ENCODE measurements around the gene STXBP5.
A peak's percentile ranks its signal among the peaks of the same experiment; 100 is the strongest.
"Not testable (repeated sequence)": the region's sequence is repeated elsewhere in the genome, so short reads cannot be mapped to it uniquely, and the experiment has no call there.

The STXBP5 gene

GRCh38 chr6:147366290-147366689, 162.1 kb downstream of the STXBP5 start:
- no peak overlapping the region for H3K56ac ChIP-seq (ENCODE audit: low read length)
- H3K23ac ChIP-seq (ENCODE audit: low read length) = no peak overlapping the region
- H3K9ac ChIP-seq (ENCODE audit: low read length) = no peak overlapping the region
- no peak overlapping the region for H4K8ac ChIP-seq (ENCODE audit: low read depth, low read length)
- H3K27me3 ChIP-seq (ENCODE audit: insufficient read depth, low read length, poor library complexity) = no peaks in the 10 kb centered on the region
- no peak overlapping the region for H3K18ac ChIP-seq (ENCODE audit: low read length)
- no peak overlapping the region for H2AK5ac ChIP-seq (ENCODE audit: low read length)
- H3K4me1 ChIP-seq (ENCODE audit: control insufficient read depth, low read depth, low read length) = no peaks in the 10 kb centered on the region
- H3K36me3 ChIP-seq (ENCODE audit: control insufficient read depth, insufficient read depth, low read length) = no peaks in the 10 kb centered on the region
- H3K4ac ChIP-seq (ENCODE audit: low read depth, low read length) = no peak overlapping the region
- H2BK15ac ChIP-seq (replicated peaks; ENCODE audit: low read depth) = no peak overlapping the region
- H3K27ac ChIP-seq (ENCODE audit: low read depth, low read length) = no peak overlapping the region
- no peak overlapping the region for H3K4me3 ChIP-seq (ENCODE audit: low read length)
- no peak overlapping the region for H4K5ac ChIP-seq (ENCODE audit: low read length)
- no peak overlapping the region for H2BK120ac ChIP-seq (ENCODE audit: low read depth, low read length)
- H3K79me1 ChIP-seq (ENCODE audit: low read length) = no peaks in the 10 kb centered on the region
- H3K79me2 ChIP-seq (ENCODE audit: control insufficient read depth, insufficient read depth, low read length) = no peaks in the 10 kb centered on the region
- peak; percentile 27 for DNase-seq
- H3K4me2 ChIP-seq (ENCODE audit: low read length) = no peak overlapping the region
- no peak overlapping the region for H2BK5ac ChIP-seq (ENCODE audit: low read length)

- H2AK5ac ChIP-seq (ENCODE audit: low read length) = no peak overlapping the region
- no peak overlapping the region for H2BK120ac ChIP-seq (ENCODE audit: low read depth, low read length)
- H3K4me3 ChIP-seq (ENCODE audit: low read length) = no peak overlapping the region
- no peaks in the 10 kb centered on the region for H3K4me1 ChIP-seq (ENCODE audit: control insufficient read depth, low read depth, low read length)
- H4K8ac ChIP-seq (ENCODE audit: low read depth, low read length) = no peak overlapping the region
- H3K23ac ChIP-seq (ENCODE audit: low read length) = no peak overlapping the region
- no peak overlapping the region for H3K4me2 ChIP-seq (ENCODE audit: low read length)
- no peaks in the 10 kb centered on the region for H3K79me2 ChIP-seq (ENCODE audit: control insufficient read depth, insufficient read depth, low read length)
- no peak for DNase-seq
- no peaks in the 10 kb centered on the region for H3K27me3 ChIP-seq (ENCODE audit: insufficient read depth, low read length, poor library complexity)
- no peak overlapping the region for H2BK15ac ChIP-seq (replicated peaks; ENCODE audit: low read depth)
- no peaks in the 10 kb centered on the region for H3K79me1 ChIP-seq (ENCODE audit: low read length)
- no peak overlapping the region for H3K4ac ChIP-seq (ENCODE audit: low read depth, low read length)
- H3K9ac ChIP-seq (ENCODE audit: low read length) = no peak overlapping the region
- H2BK5ac ChIP-seq (ENCODE audit: low read length) = no peak overlapping the region
- H4K5ac ChIP-seq (ENCODE audit: low read length) = no peak overlapping the region
- H3K27ac ChIP-seq (ENCODE audit: low read depth, low read length) = no peak overlapping the region
- no peak overlapping the region for H3K18ac ChIP-seq (ENCODE audit: low read length)
- no peaks in the 10 kb centered on the region for H3K36me3 ChIP-seq (ENCODE audit: control insufficient read depth, insufficient read depth, low read length)
- H3K56ac ChIP-seq (ENCODE audit: low read length) = no peak overlapping the region
Observed at GRCh38 chr6:147371325-147371724, 167.1 kb downstream of the STXBP5 start.

GRCh38 chr6:147372806-147373205, 168.6 kb downstream of the STXBP5 start:
- no peak for DNase-seq
- WGBS (ENCODE audit: extremely low coverage, insufficient coverage, low lambda C conversion rate) = no CpG with 5 or more reads among the region's 1 CpG
- H3K27me3 ChIP-seq (ENCODE audit: insufficient read depth, low read length, poor library complexity) = no peaks in the 10 kb centered on the region
- H3K4me3 ChIP-seq (ENCODE audit: low read length) = no peak overlapping the region
- H2BK120ac ChIP-seq (ENCODE audit: low read depth, low read length) = no peak overlapping the region
- no peaks in the 10 kb centered on the region for H3K4me1 ChIP-seq (ENCODE audit: control insufficient read depth, low read depth, low read length)
- no peaks in the 10 kb centered on the region for H3K79me1 ChIP-seq (ENCODE audit: low read length)
- H4K8ac ChIP-seq (ENCODE audit: low read depth, low read length) = no peak overlapping the region
- no peak overlapping the region for H3K4me2 ChIP-seq (ENCODE audit: low read length)
- H3K4ac ChIP-seq (ENCODE audit: low read depth, low read length) = no peak overlapping the region
- H3K36me3 ChIP-seq (ENCODE audit: control insufficient read depth, insufficient read depth, low read length) = no peaks in the 10 kb centered on the region
- no peak overlapping the region for H3K18ac ChIP-seq (ENCODE audit: low read length)
- H3K79me2 ChIP-seq (ENCODE audit: control insufficient read depth, insufficient read depth, low read length) = no peaks in the 10 kb centered on the region
- no peak overlapping the region for H3K27ac ChIP-seq (ENCODE audit: low read depth, low read length)
- no peak overlapping the region for H4K5ac ChIP-seq (ENCODE audit: low read length)
- no peak overlapping the region for H2BK15ac ChIP-seq (replicated peaks; ENCODE audit: low read depth)
- H3K56ac ChIP-seq (ENCODE audit: low read length) = no peak overlapping the region
- no peak overlapping the region for H3K9ac ChIP-seq (ENCODE audit: low read length)
- H2BK5ac ChIP-seq (ENCODE audit: low read length) = no peak overlapping the region
- H3K23ac ChIP-seq (ENCODE audit: low read length) = no peak overlapping the region
- no peak overlapping the region for H2AK5ac ChIP-seq (ENCODE audit: low read length)

GRCh38 chr6:147378819-147379218, 174.6 kb downstream of the STXBP5 start:
- H4K5ac ChIP-seq (ENCODE audit: low read length) = no peak overlapping the region
- H3K27ac ChIP-seq (ENCODE audit: low read depth, low read length) = no peak overlapping the region
- H3K9ac ChIP-seq (ENCODE audit: low read length) = no peak overlapping the region
- WGBS (ENCODE audit: extremely low coverage, insufficient coverage, low lambda C conversion rate) = no CpG with 5 or more reads among the region's 1 CpG
- H3K36me3 ChIP-seq (ENCODE audit: control insufficient read depth, insufficient read depth, low read length) = no peaks in the 10 kb centered on the region
- H3K79me1 ChIP-seq (ENCODE audit: low read length) = no peaks in the 10 kb centered on the region
- H3K4me1 ChIP-seq (ENCODE audit: control insufficient read depth, low read depth, low read length) = no peaks in the 10 kb centered on the region
- no peak overlapping the region for H2BK15ac ChIP-seq (replicated peaks; ENCODE audit: low read depth)
- no peak overlapping the region for H2BK120ac ChIP-seq (ENCODE audit: low read depth, low read length)
- no peak overlapping the region for H4K8ac ChIP-seq (ENCODE audit: low read depth, low read length)
- no peak overlapping the region for H3K4ac ChIP-seq (ENCODE audit: low read depth, low read length)
- H3K27me3 ChIP-seq (ENCODE audit: insufficient read depth, low read length, poor library complexity) = no peaks in the 10 kb centered on the region
- H2AK5ac ChIP-seq (ENCODE audit: low read length) = no peak overlapping the region
- no peak overlapping the region for H3K23ac ChIP-seq (ENCODE audit: low read length)
- no peak for DNase-seq
- no peak overlapping the region for H3K4me3 ChIP-seq (ENCODE audit: low read length)
- no peak overlapping the region for H2BK5ac ChIP-seq (ENCODE audit: low read length)
- no peak overlapping the region for H3K4me2 ChIP-seq (ENCODE audit: low read length)
- no peaks in the 10 kb centered on the region for H3K79me2 ChIP-seq (ENCODE audit: control insufficient read depth, insufficient read depth, low read length)
- no peak overlapping the region for H3K56ac ChIP-seq (ENCODE audit: low read length)
- H3K18ac ChIP-seq (ENCODE audit: low read length) = no peak overlapping the region

- no CpG with 5 or more reads among the region's 3 CpGs for WGBS (ENCODE audit: extremely low coverage, insufficient coverage, low lambda C conversion rate)
- not testable (repeated sequence) for H2BK120ac ChIP-seq (ENCODE audit: low read depth, low read length); H2BK5ac ChIP-seq (ENCODE audit: low read length)
Observed at GRCh38 chr6:147380841-147381240, 176.6 kb downstream of the STXBP5 start.

GRCh38 chr6:147381712-147382111, 177.5 kb downstream of the STXBP5 start:
- Histone ChIP-seq H3K79me1 (ENCODE audit: low read length) (no peaks in the 10 kb centered on the region), H3K56ac (ENCODE audit: low read length) (no peak overlapping the region), H3K18ac (ENCODE audit: low read length) (no peak overlapping the region), H3K36me3 (ENCODE audit: control insufficient read depth, insufficient read depth, low read length) (no peaks in the 10 kb centered on the region), H3K4ac (ENCODE audit: low read depth, low read length) (no peak overlapping the region), H3K4me3 (ENCODE audit: low read length) (no peak overlapping the region), H3K23ac (ENCODE audit: low read length) (no peak overlapping the region), H2BK120ac (ENCODE audit: low read depth, low read length) (no peak overlapping the region), H3K27ac (ENCODE audit: low read depth, low read length) (no peak overlapping the region), H3K4me2 (ENCODE audit: low read length) (no peak overlapping the region), H3K79me2 (ENCODE audit: control insufficient read depth, insufficient read depth, low read length) (no peaks in the 10 kb centered on the region), H2BK5ac (ENCODE audit: low read length) (no peak overlapping the region), H2BK15ac (replicated peaks; ENCODE audit: low read depth) (no peak overlapping the region), H4K5ac (ENCODE audit: low read length) (no peak overlapping the region), H2AK5ac (ENCODE audit: low read length) (no peak overlapping the region), H3K4me1 (ENCODE audit: control insufficient read depth, low read depth, low read length) (no peaks in the 10 kb centered on the region), H3K9ac (ENCODE audit: low read length) (no peak overlapping the region), H3K27me3 (ENCODE audit: insufficient read depth, low read length, poor library complexity) (no peaks in the 10 kb centered on the region), H4K8ac (ENCODE audit: low read depth, low read length) (no peak overlapping the region)
- no CpG with 5 or more reads among the region's 3 CpGs for WGBS (ENCODE audit: extremely low coverage, insufficient coverage, low lambda C conversion rate)
- no peak for DNase-seq

More at GRCh38 chr6:147380841-147381240, 176.6 kb downstream of the STXBP5 start:
- H3K79me2 ChIP-seq (ENCODE audit: control insufficient read depth, insufficient read depth, low read length); DNase-seq; H3K79me1 ChIP-seq (ENCODE audit: low read length); H4K8ac ChIP-seq (ENCODE audit: low read depth, low read length); H3K4ac ChIP-seq (ENCODE audit: low read depth, low read length); H3K18ac ChIP-seq (ENCODE audit: low read length); H3K4me1 ChIP-seq (ENCODE audit: control insufficient read depth, low read depth, low read length); H3K27me3 ChIP-seq (ENCODE audit: insufficient read depth, low read length, poor library complexity); H3K36me3 ChIP-seq (ENCODE audit: control insufficient read depth, insufficient read depth, low read length); H3K23ac ChIP-seq (ENCODE audit: low read length); H3K4me3 ChIP-seq (ENCODE audit: low read length); H3K56ac ChIP-seq (ENCODE audit: low read length); H2BK15ac ChIP-seq (replicated peaks; ENCODE audit: low read depth); H2AK5ac ChIP-seq (ENCODE audit: low read length); H3K4me2 ChIP-seq (ENCODE audit: low read length); H3K9ac ChIP-seq (ENCODE audit: low read length); H4K5ac ChIP-seq (ENCODE audit: low read length); H3K27ac ChIP-seq (ENCODE audit: low read depth, low read length): not testable (repeated sequence)

Data from mesendoderm (in vitro differentiated cells).